ENCODE measurements around the gene CCDC171. TPM values are rescaled to one million over a fixed set of nuclear protein-coding genes. Genes with fewer than 3 reads are reported as not detected.

The CCDC171 gene
- total RNA-seq, 1 experiment from 2014 or later, result 1.6 TPM

GRCh38 chr9:15736569-15736968, 183.7 kb downstream of the CCDC171 start:
- Mint-ChIP-seq H3K4me3 (ENCODE audit: unreplicated experiment) (no peak overlapping the region), H3K9me3 (ENCODE audit: unreplicated experiment) (no peaks in the 10 kb centered on the region), H3K27ac (ENCODE audit: unreplicated experiment) (no peak overlapping the region), H3K36me3 (ENCODE audit: insufficient read depth, unreplicated experiment) (no peaks in the 10 kb centered on the region), H3K27me3 (ENCODE audit: insufficient read depth, unreplicated experiment) (no peaks in the 10 kb centered on the region), H3K4me1 (ENCODE audit: low read depth, unreplicated experiment) (no peaks in the 10 kb centered on the region)
- Histone ChIP-seq H3K4me3 (ENCODE audit: low read depth, low read length) (no peak overlapping the region), H3K4me1 (no peaks in the 10 kb centered on the region), H3K27me3 (replicated peaks; ENCODE audit: control insufficient read depth, insufficient read depth, low read length) (no peaks in the 10 kb centered on the region), H3K36me3 (ENCODE audit: control insufficient read depth, insufficient read depth, low read length) (no peaks in the 10 kb centered on the region), H3K9me3 (no peaks in the 10 kb centered on the region)
- POLR2A ChIA-PET, result no interaction called here
- no peak for DNase-seq
- no peak for TF ChIP-seq CTCF (IDR thresholded peaks at IDR 0.05; ENCODE audit: insufficient read depth in 1 of 2, low read depth in 1 of 2, low read length in 1 of 2, severe bottlenecking in 1 of 2, unreplicated experiment in 1 of 2)
- CTCF ChIA-PET, result no interaction called here
- no TSS peak for BruUV-seq (replicated peaks)
- intact Hi-C loops (cut with micrococcal nuclease; ENCODE audit: unreplicated experiment), result no loop called here

- H3K4me3 ChIP-seq (ENCODE audit: low read depth, low read length), result no peak overlapping the region
These were observed 185.2 kb downstream of the CCDC171 start for GRCh38 chr9:15738011-15738410.

GRCh38 chr9:15741015-15741414, 188.2 kb downstream of the CCDC171 start:
- H3K27ac Mint-ChIP-seq (ENCODE audit: unreplicated experiment), result no peak overlapping the region
- Histone ChIP-seq H3K36me3 (ENCODE audit: control insufficient read depth, insufficient read depth, low read length) (no peaks in the 10 kb centered on the region), H3K27me3 (replicated peaks; ENCODE audit: control insufficient read depth, insufficient read depth, low read length) (no peaks in the 10 kb centered on the region), H3K4me3 (ENCODE audit: low read depth, low read length) (no peak overlapping the region), H3K4me1 (no peaks in the 10 kb centered on the region), H3K9me3 (no peaks in the 10 kb centered on the region)
- no peaks in the 10 kb centered on the region for H3K27me3 Mint-ChIP-seq (ENCODE audit: insufficient read depth, unreplicated experiment)
- no peaks in the 10 kb centered on the region for H3K9me3 Mint-ChIP-seq (ENCODE audit: unreplicated experiment)
- H3K4me1 Mint-ChIP-seq (ENCODE audit: low read depth, unreplicated experiment), result no peaks in the 10 kb centered on the region
- TF ChIP-seq CTCF (IDR thresholded peaks at IDR 0.05; ENCODE audit: insufficient read depth in 1 of 2, low read depth in 1 of 2, low read length in 1 of 2, severe bottlenecking in 1 of 2, unreplicated experiment in 1 of 2), result no peak
- no peaks in the 10 kb centered on the region for H3K36me3 Mint-ChIP-seq (ENCODE audit: insufficient read depth, unreplicated experiment)
- ChIA-PET CTCF (no interaction called here), POLR2A (no interaction called here)
- BruUV-seq (replicated peaks), result no TSS peak
- DNase-seq, result no peak
- H3K4me3 Mint-ChIP-seq (ENCODE audit: unreplicated experiment), result no peak overlapping the region
- intact Hi-C loops (cut with micrococcal nuclease; ENCODE audit: unreplicated experiment), result no loop called here

More at GRCh38 chr9:15738011-15738410, 185.2 kb downstream of the CCDC171 start:
- ChIA-PET POLR2A (no interaction called here), CTCF (no interaction called here)
- Mint-ChIP-seq H3K9me3 (ENCODE audit: unreplicated experiment) (no peaks in the 10 kb centered on the region), H3K4me3 (ENCODE audit: unreplicated experiment) (no peak overlapping the region), H3K27ac (ENCODE audit: unreplicated experiment) (no peak overlapping the region), H3K4me1 (ENCODE audit: low read depth, unreplicated experiment) (no peaks in the 10 kb centered on the region), H3K36me3 (ENCODE audit: insufficient read depth, unreplicated experiment) (no peaks in the 10 kb centered on the region), H3K27me3 (ENCODE audit: insufficient read depth, unreplicated experiment) (no peaks in the 10 kb centered on the region)
- no peak for TF ChIP-seq CTCF (IDR thresholded peaks at IDR 0.05; ENCODE audit: insufficient read depth in 1 of 2, low read depth in 1 of 2, low read length in 1 of 2, severe bottlenecking in 1 of 2, unreplicated experiment in 1 of 2)
- no peaks in the 10 kb centered on the region for H3K9me3 ChIP-seq
- H3K36me3 ChIP-seq (ENCODE audit: control insufficient read depth, insufficient read depth, low read length), result no peaks in the 10 kb centered on the region
- no peaks in the 10 kb centered on the region for H3K27me3 ChIP-seq (replicated peaks; ENCODE audit: control insufficient read depth, insufficient read depth, low read length)
- no TSS peak for BruUV-seq (replicated peaks)
- intact Hi-C loops (cut with micrococcal nuclease; ENCODE audit: unreplicated experiment), result no loop called here
- no peak for DNase-seq
- no peaks in the 10 kb centered on the region for H3K4me1 ChIP-seq
